A673 (cell line): ENCODE measurements around the gene SZRD1. TPM values are rescaled to one million over a fixed set of nuclear protein-coding genes. Genes with fewer than 3 reads are reported as not detected.

ENCODE experiments used
- BruUV-seq: library from RNA; stranded (reverse); fragments of 400-500 nt; replicated peaks from 2 replicates; lab custom pipeline; 2021; lab: Mats Ljungman, UMichigan
- CTCF ChIA-PET: fragments of 300-600 bp; sonication (Branson Sonifier 250); formaldehyde crosslinking; loops from one replicate; lab custom pipeline; 2022; ENCODE audit warnings: antibody characterized with exemption; lab: Charles Lee
- POLR2A ChIA-PET: fragments of 300-600 bp; sonication (Branson Sonifier 250); formaldehyde crosslinking; loops from one replicate; lab custom pipeline; 2022; ENCODE audit warnings: antibody characterized with exemption; ENCODE audit not compliant: low non-redundant PET; lab: Charles Lee
- DNase-seq: peaks from one replicate; pipeline ENCODE4 v3.0.0-alpha.2; 2015; ENCODE audit warnings: low spot score
- H3K27ac ChIP-seq: fragments of 200-600 bp; sonication (generic); 2 replicates; pipeline ENCODE4 v1.5.1; 2016; ENCODE audit warnings: mixed run types, low read depth, mild to moderate bottlenecking, mixed read lengths, antibody characterized with exemption, low read length; ENCODE audit not compliant: poor library complexity, severe bottlenecking
- H3K27me3 ChIP-seq: fragments of 200-600 bp; sonication (generic); replicated peaks from 2 replicates; pipeline ENCODE4 v1.6.1; 2017; ENCODE audit warnings: mixed run types, low read depth, mild to moderate bottlenecking, mixed read lengths, antibody characterized with exemption, low read length; ENCODE audit not compliant: insufficient read depth, poor library complexity
- H3K36me3 ChIP-seq: fragments of 200-600 bp; sonication (generic); 2 replicates; pipeline ENCODE4 v1.6.1; 2016; ENCODE audit warnings: mixed run types, mild to moderate bottlenecking, mixed read lengths, antibody characterized with exemption, low read length; ENCODE audit not compliant: insufficient read depth, poor library complexity, severe bottlenecking
- H3K4me1 ChIP-seq: fragments of 200-600 bp; sonication (generic); 2 replicates; pipeline ENCODE4 v1.6.1; 2017; ENCODE audit warnings: mixed run types, mild to moderate bottlenecking, mixed read lengths, antibody characterized with exemption, low read length; ENCODE audit not compliant: insufficient read depth, poor library complexity, severe bottlenecking
- H3K4me3 ChIP-seq: fragments of 200-600 bp; sonication (generic); 2 replicates; pipeline ENCODE4 v1.5.1; 2016; ENCODE audit warnings: low read depth, mixed run types, mild to moderate bottlenecking, mixed read lengths, low read length; ENCODE audit not compliant: poor library complexity, severe bottlenecking
- H3K9me3 ChIP-seq: fragments of 200-600 bp; sonication (generic); 2 replicates; pipeline ENCODE4 v1.6.1; 2016; ENCODE audit warnings: mixed run types, low read depth, mild to moderate bottlenecking, mixed read lengths, antibody characterized with exemption, low read length; ENCODE audit not compliant: poor library complexity, severe bottlenecking
- CTCF ChIP-seq: fragments of 300-800, 200-600 bp; sonication (generic); conservative IDR thresholded peaks from 2 replicates; pipeline ENCODE4 v1.5.1; 2017; ENCODE audit warnings: low read depth, mild to moderate bottlenecking, antibody characterized with exemption, low read length, moderate library complexity, mixed read lengths
- EZH2 ChIP-seq: fragments of 200-600 bp; sonication (generic); IDR thresholded peaks from 2 replicates; pipeline ENCODE4 v1.6.1; 2017; ENCODE audit warnings: borderline replicate concordance, low read depth, mild to moderate bottlenecking, mixed read lengths, antibody characterized with exemption, low read length; ENCODE audit not compliant: poor library complexity, severe bottlenecking
- intact Hi-C: fragments of 100-400 bp; cut with micrococcal nuclease; formaldehyde crosslinking; loops from one replicate; pipeline ENCODE4 v1.10.0; 2022; ENCODE audit not compliant: unreplicated experiment
- total RNA-seq: library from RNA; stranded (reverse); gene quantifications from 2 replicates; pipeline ENCODE4 v1.2.3, GENCODE V29; 2021

The SZRD1 gene
- total RNA-seq, 1 experiment from 2014 or later: 187 TPM

- no peak overlapping the region for H3K4me3 ChIP-seq
- intact Hi-C loops: no loop called here
- H3K4me1 ChIP-seq: no peaks in the 10 kb centered on the region
- ChIA-PET POLR2A (no interaction called here), CTCF (no interaction called here)
- no peaks in the 10 kb centered on the region for H3K36me3 ChIP-seq
- no peaks in the 10 kb centered on the region for H3K9me3 ChIP-seq
- TF ChIP-seq EZH2 (no peak), CTCF (no peak)
- BruUV-seq: no TSS peak
- DNase-seq: no peak
- H3K27me3 ChIP-seq: no peaks in the 10 kb centered on the region
- H3K27ac ChIP-seq: no peak overlapping the region
Measured at GRCh38 chr1:16425125-16426025, 58.3 kb downstream of the SZRD1 start.

DNA sequence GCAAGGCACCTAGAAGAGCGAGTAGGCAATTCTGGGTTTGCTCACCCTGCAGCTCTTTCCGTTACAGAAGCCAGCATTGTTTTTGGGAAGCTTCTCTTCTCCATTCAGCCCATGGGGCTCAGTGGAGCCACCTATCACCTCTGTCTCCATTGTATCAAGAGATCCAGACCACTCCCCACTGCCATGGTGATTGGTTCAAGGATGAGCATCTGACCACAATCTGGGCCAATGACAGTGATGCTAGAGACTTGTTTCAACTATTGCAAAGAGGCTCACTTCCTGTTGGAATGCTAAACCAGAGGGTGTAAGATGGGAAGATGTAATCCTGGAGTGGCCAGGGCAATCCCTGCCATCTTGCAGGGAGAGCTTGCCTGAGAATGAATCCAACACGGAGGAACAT lies 63.6 kb downstream of the SZRD1 start:
- Histone ChIP-seq H3K4me3 (no peak overlapping the region), H3K36me3 (no peaks in the 10 kb centered on the region), H3K27me3 (no peaks in the 10 kb centered on the region), H3K9me3 (no peaks in the 10 kb centered on the region), H3K27ac (no peak overlapping the region), H3K4me1 (no peaks in the 10 kb centered on the region)
- ChIA-PET CTCF (no interaction called here), POLR2A (no interaction called here)
- intact Hi-C loops: no loop called here
- DNase-seq: peak; percentile 48
- TF ChIP-seq CTCF: no peak
- no TSS peak for BruUV-seq

DNA sequence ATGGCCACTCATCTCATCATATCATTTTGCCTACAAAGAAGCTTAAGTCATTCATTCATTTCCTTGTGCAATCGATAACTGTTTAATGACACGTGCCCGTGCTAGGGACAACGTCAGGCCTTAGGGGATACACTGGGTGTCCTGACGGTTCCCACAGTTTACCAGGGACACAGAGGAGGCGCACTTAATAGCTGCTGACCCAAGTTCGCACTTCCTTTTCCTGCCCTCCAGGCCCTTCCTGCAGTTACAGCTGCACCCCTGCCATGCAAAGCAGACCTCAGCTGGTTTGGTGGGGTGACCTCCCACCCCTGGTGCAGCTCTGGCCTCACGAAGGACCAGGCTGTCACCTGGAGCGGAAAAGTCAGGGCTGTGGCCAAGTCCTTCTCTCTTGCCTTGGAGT lies 66.0 kb downstream of the SZRD1 start:
- H3K27ac ChIP-seq: no peak overlapping the region
- CTCF ChIA-PET: no interaction called here
- POLR2A ChIA-PET: no interaction called here
- no peaks in the 10 kb centered on the region for H3K36me3 ChIP-seq
- no peaks in the 10 kb centered on the region for H3K27me3 ChIP-seq
- intact Hi-C loops: no loop called here
- BruUV-seq: no TSS peak
- no peak for TF ChIP-seq EZH2
- no peak for TF ChIP-seq CTCF
- DNase-seq: no peak
- H3K4me1 ChIP-seq: no peaks in the 10 kb centered on the region
- H3K4me3 ChIP-seq: no peak overlapping the region
- no peaks in the 10 kb centered on the region for H3K9me3 ChIP-seq
